GM23338 (cell line): ENCODE results near the gene ZNF587B. TPM values are rescaled to one million over a fixed set of nuclear protein-coding genes. Genes with fewer than 3 reads are reported as not detected.

Experiments
- ATAC-seq: fragments of 200-7000 bp; cut with Tn5 transposase; 3 replicates; pipeline ENCODE4 v1.9.1; 2020
- DNase-seq: peaks from one replicate; pipeline ENCODE4 v3.0.0-alpha.2; 2015; ENCODE audit warnings: low spot score
- H2AFZ ChIP-seq: fragments of 200-600 bp; sonication (generic); 2 replicates; pipeline ENCODE4 v1.8.0; 2016; ENCODE audit warnings: antibody characterized with exemption, mild to moderate bottlenecking, moderate library complexity
- H3F3A ChIP-seq: fragments of 200-600 bp; sonication (generic); replicated peaks from 2 replicates; pipeline ENCODE4 v1.8.0; 2017; ENCODE audit warnings: antibody characterized with exemption, mixed run types, low read depth
- H3K27ac ChIP-seq: fragments of 200-600 bp; sonication (generic); 2 replicates; pipeline ENCODE4 v1.6.1; 2016; ENCODE audit warnings: low read depth
- H3K27me3 ChIP-seq: fragments of 200-600 bp; sonication (generic); 2 replicates; pipeline ENCODE4 v1.8.0; 2016; ENCODE audit warnings: mild to moderate bottlenecking, mixed run types, moderate library complexity; ENCODE audit not compliant: insufficient read depth
- H3K36me3 ChIP-seq: fragments of 200-600 bp; sonication (generic); 2 replicates; pipeline ENCODE4 v1.8.0; 2016; ENCODE audit warnings: mild to moderate bottlenecking; ENCODE audit not compliant: insufficient read depth
- H3K4me1 ChIP-seq: fragments of 200-600 bp; sonication (generic); 2 replicates; pipeline ENCODE4 v1.8.0; 2016; ENCODE audit warnings: mild to moderate bottlenecking, moderate library complexity; ENCODE audit not compliant: insufficient read depth
- H3K4me2 ChIP-seq: fragments of 200-600 bp; sonication (generic); 2 replicates; pipeline ENCODE4 v1.7.1; 2017; ENCODE audit warnings: mixed run types
- H3K4me3 ChIP-seq: fragments of 200-600 bp; sonication (generic); 2 replicates; pipeline ENCODE4 v1.6.1; 2016; ENCODE audit warnings: mixed run types
- H3K79me2 ChIP-seq: fragments of 200-600 bp; sonication (generic); replicated peaks from 2 replicates; pipeline ENCODE4 v1.8.0; 2017; ENCODE audit warnings: mild to moderate bottlenecking; ENCODE audit not compliant: insufficient read depth
- H3K9me2 ChIP-seq: fragments of 200-600 bp; sonication (generic); 2 replicates; pipeline ENCODE4 v1.8.0; 2017; ENCODE audit not compliant: insufficient read depth
- H4K20me1 ChIP-seq: fragments of 200-600 bp; sonication (generic); replicated peaks from 2 replicates; pipeline ENCODE4 v1.8.0; 2017; ENCODE audit warnings: mild to moderate bottlenecking; ENCODE audit not compliant: insufficient read depth
- H3K27ac Mint-ChIP-seq: 2 replicates; pipeline ENCODE4 v1.8.0; 2020; ENCODE audit warnings: inconsistent platforms, mild to moderate bottlenecking, moderate library complexity, mixed read lengths
- H3K27me3 Mint-ChIP-seq: 3 replicates; pipeline ENCODE4 v1.8.0; 2022; ENCODE audit warnings: low read depth, mild to moderate bottlenecking, moderate library complexity, mixed read lengths, inconsistent platforms; ENCODE audit not compliant: insufficient read depth, poor library complexity
- H3K36me3 Mint-ChIP-seq: 3 replicates; pipeline ENCODE4 v1.8.0; 2021; ENCODE audit warnings: low read depth, mild to moderate bottlenecking, inconsistent platforms, moderate library complexity, mixed read lengths
- H3K4me1 Mint-ChIP-seq: 3 replicates; pipeline ENCODE4 v1.8.0; 2020; ENCODE audit warnings: mild to moderate bottlenecking, inconsistent platforms, mixed read lengths
- H3K4me3 Mint-ChIP-seq: 3 replicates; pipeline ENCODE4 v1.8.0; 2021; ENCODE audit warnings: moderate library complexity, mild to moderate bottlenecking, inconsistent platforms, mixed read lengths
- H3K9me3 Mint-ChIP-seq: 3 replicates; pipeline ENCODE4 v1.8.0; 2020; ENCODE audit warnings: moderate library complexity, mild to moderate bottlenecking, inconsistent platforms, mixed read lengths
- CREB1 ChIP-seq: fragments of 250-450 bp; sonication (Bioruptor Pico); IDR thresholded peaks from 2 replicates; pipeline ENCODE4 v1.5.0; 2020; ENCODE audit warnings: low read depth, mild to moderate bottlenecking, moderate library complexity
- CTCF ChIP-seq, 2 experiments: fragments of 200-600 bp in 1 of 2; sonication (generic) in 1 of 2; conservative IDR thresholded peaks; 2 replicates each; pipeline versions ENCODE4 v1.5.1 to v1.6.1; 2016 to 2017; ENCODE audit warnings: antibody characterized with exemption in 2 of 2, low read depth in 2 of 2, mild to moderate bottlenecking in 2 of 2, moderate library complexity in 1 of 2
- ETS1 ChIP-seq: IDR thresholded peaks from 2 replicates; pipeline ENCODE4 v1.6.1; 2016; ENCODE audit warnings: antibody characterized with exemption
- EZH2 ChIP-seq: fragments of 200-600 bp; sonication (generic); IDR thresholded peaks from one replicate; pipeline ENCODE4 v1.8.0; 2017; ENCODE audit warnings: antibody characterized with exemption, mild to moderate bottlenecking, low read depth; ENCODE audit not compliant: unreplicated experiment
- NANOG ChIP-seq: IDR thresholded peaks from 2 replicates; pipeline ENCODE4 v1.6.1; 2016; ENCODE audit warnings: antibody characterized with exemption, borderline replicate concordance
- POLR2AphosphoS5 ChIP-seq: IDR thresholded peaks from 2 replicates; pipeline ENCODE4 v1.6.1; 2016; ENCODE audit warnings: antibody characterized with exemption, low read depth
- REST ChIP-seq: IDR thresholded peaks from one replicate; pipeline ENCODE4 v1.6.1; 2018; ENCODE audit warnings: antibody characterized with exemption; ENCODE audit not compliant: unreplicated experiment
- ZNF114 ChIP-seq: fragments of 250-450 bp; sonication (Bioruptor Pico); IDR thresholded peaks from 2 replicates; pipeline ENCODE4 v1.5.0; 2020; ENCODE audit warnings: mild to moderate bottlenecking, moderate library complexity
- polyA plus RNA-seq: library from polyadenylated mRNA; unstranded; fragments of >200 nt; fragmentation: Nextera tagmentation; extraction: Ambion mirVana; gene quantifications from 2 replicates; pipeline ENCODE4 v1.2.1, GENCODE V29; 2016
- total RNA-seq: library from RNA; depleted of rRNA; stranded (reverse); fragments of >200 nt; shearing (Covaris generic); gene quantifications from 2 replicates; pipeline ENCODE4 v1.2.3, GENCODE V29; 2014

Gene ZNF587B
- total and polyA plus RNA-seq, 2 experiments from 2014 or later = 16.6 to 62.0 TPM

GRCh38 chr19:57888107-57888559 is 58.0 kb downstream of the ZNF587B start:
- Histone ChIP-seq H3K79me2 (peaks cover 52% of the 10 kb centered on the region), H3K4me1 (peaks cover 34% of the 10 kb centered on the region), H3K4me3 (peak overlapping the region; percentile 73), H3K27ac (peak overlapping the region; percentile 95), H3K4me2 (peak overlapping the region; percentile 75), H3F3A (no peaks in the 10 kb centered on the region; the same call in 1 of the 2 replicates), H3K9me2 (no peaks in the 10 kb centered on the region; the same call in 1 of the 2 replicates), H4K20me1 (peaks cover 35% of the 10 kb centered on the region), H2AFZ (no peak overlapping the region), H3K27me3 (no peaks in the 10 kb centered on the region), H3K36me3 (peaks cover 13% of the 10 kb centered on the region)
- Mint-ChIP-seq H3K27me3 (peaks cover 6% of the 10 kb centered on the region), H3K4me1 (peaks cover 42% of the 10 kb centered on the region), H3K36me3 (peaks cover 52% of the 10 kb centered on the region), H3K9me3 (peaks cover 3% of the 10 kb centered on the region; the same call in 2 of the 3 replicates), H3K27ac (peak overlapping the region; percentile 84), H3K4me3 (peak overlapping the region; percentile 92)
- TF ChIP-seq REST (no peak), CREB1 (no peak), ETS1 (no peak), POLR2AphosphoS5 (no peak), ZNF114 (CRISPR knock-in tag) (no peak), EZH2 (no peak)
- ATAC-seq (peak; percentile 12; the same call in 2 of the 3 replicates), DNase-seq (peak; percentile 45)

- peak within 1 kb of the TSS; percentile 92 for H3K4me3 Mint-ChIP-seq
- Histone ChIP-seq H3K27me3 (no peaks in the 10 kb centered on the region), H3K4me1 (peaks cover 28% of the 10 kb centered on the region), H3K27ac (peak within 1 kb of the TSS; percentile 95), H2AFZ (no peak within 1 kb of the TSS), H3K4me2 (peak within 1 kb of the TSS; percentile 75), H3K4me3 (peak within 1 kb of the TSS; percentile 73), H3K79me2 (peaks cover 46% of the 10 kb centered on the region), H3F3A (no peaks in the 10 kb centered on the region; the same call in 1 of the 2 replicates), H3K36me3 (peaks cover 9% of the 10 kb centered on the region; the same call in 1 of the 2 replicates), H3K9me2 (no peaks in the 10 kb centered on the region; the same call in 1 of the 2 replicates), H4K20me1 (peaks cover 30% of the 10 kb centered on the region)
- peaks cover 37% of the 10 kb centered on the region for H3K4me1 Mint-ChIP-seq
- ATAC-seq (peak; percentile 86), DNase-seq (peak; percentile 99)
- H3K27me3 Mint-ChIP-seq = peaks cover 6% of the 10 kb centered on the region
- peak within 1 kb of the TSS; percentile 96 for H3K27ac Mint-ChIP-seq
- H3K9me3 Mint-ChIP-seq = peaks cover 3% of the 10 kb centered on the region; the same call in 2 of the 3 replicates
- TF ChIP-seq CTCF (conservative IDR thresholded peaks at IDR 0.05; ENCODE audit: low read depth in 2 of 2) = peak; percentile 15 to 16; a peak in 2 of 4 replicates
- TF ChIP-seq NANOG = no peak
- no peak for TF ChIP-seq EZH2
- TF ChIP-seq POLR2AphosphoS5 = peak; percentile 85
- TF ChIP-seq ETS1 = peak; percentile 93
- no peak for TF ChIP-seq ZNF114 (CRISPR knock-in tag)
- TF ChIP-seq CREB1 = peak; percentile 87
- no peak for TF ChIP-seq REST
- peaks cover 46% of the 10 kb centered on the region for H3K36me3 Mint-ChIP-seq
Measured at GRCh38 chr19:57888560-57889231, 58.6 kb downstream of the ZNF587B start, which contains the start of gene ZNF814. Gene ZNF814, minus strand, starts transcription at chr19:57889037. Its CDS starts 235 bp downstream, at chr19:57888802.
